GM12891 (cell line): ENCODE measurements around the gene IP6K2.

Experiments used
- DNase-seq: peaks from one replicate; pipeline ENCODE4 v3.0.0; 2011; ENCODE audit warnings: low spot score; ENCODE audit not compliant: insufficient read length
- FAIRE-seq: peaks from 2 replicates; lab custom pipeline; 2011; peaks lifted over from hg19 to GRCh38; lab: Jason Lieb, UNC
- PAX5 ChIP-seq: IDR thresholded peaks from 2 replicates; pipeline ENCODE4 v1.6.1; 2011; ENCODE audit warnings: low read length, moderate library complexity, mild to moderate bottlenecking; ENCODE audit not compliant: insufficient read depth, severe bottlenecking
- POLR2A ChIP-seq: IDR thresholded peaks from 2 replicates; pipeline ENCODE4 v1.6.1; 2011; ENCODE audit warnings: low read depth, low read length, control low read depth
- POLR2AphosphoS5 ChIP-seq: IDR thresholded peaks from 2 replicates; pipeline ENCODE4 v1.6.1; 2011; ENCODE audit warnings: low read depth, low read length, control low read depth
- POU2F2 ChIP-seq: IDR thresholded peaks from 2 replicates; pipeline ENCODE4 v1.6.1; 2011; ENCODE audit warnings: low read depth, mild to moderate bottlenecking, control low read depth, low read length, moderate library complexity
- SPI1 ChIP-seq: IDR thresholded peaks from 2 replicates; pipeline ENCODE4 v1.6.1; 2011; ENCODE audit warnings: low read depth, low read length, control low read depth
- TAF1 ChIP-seq: IDR thresholded peaks from 2 replicates; pipeline ENCODE4 v1.6.1; 2011; ENCODE audit warnings: low read depth, low read length, control low read depth

Gene IP6K2

GRCh38 chr3:48639944-48640606 lies 76.9 kb downstream of the IP6K2 start:
- FAIRE-seq (no peak), DNase-seq (no peak)

More at GRCh38 chr3:48639944-48640606, 76.9 kb downstream of the IP6K2 start:
- TF ChIP-seq SPI1 (no peak), POLR2AphosphoS5 (no peak), PAX5 (no peak), POLR2A (no peak), TAF1 (no peak), POU2F2 (no peak)
